Osteocyte (in vitro differentiated cells): ENCODE measurements around the gene PCLO. TPM values are rescaled to one million over a fixed set of nuclear protein-coding genes. Genes with fewer than 3 reads are reported as not detected.

Source experiments
- DNase-seq: peaks from one replicate; pipeline ENCODE4 v3.0.0; 2021; ENCODE audit warnings: mixed read lengths; ENCODE audit not compliant: unreplicated experiment; ENCODE audit errors: extremely low spot score
- H3K27ac Mint-ChIP-seq: one replicate; pipeline ENCODE4 v1.8.0; 2021; ENCODE audit warnings: mild to moderate bottlenecking, mixed read lengths; ENCODE audit not compliant: unreplicated experiment
- H3K27me3 Mint-ChIP-seq: one replicate; pipeline ENCODE4 v1.8.0; 2021; ENCODE audit warnings: mixed read lengths; ENCODE audit not compliant: unreplicated experiment
- H3K36me3 Mint-ChIP-seq: one replicate; pipeline ENCODE4 v1.8.0; 2021; ENCODE audit warnings: mixed read lengths; ENCODE audit not compliant: unreplicated experiment
- H3K4me1 Mint-ChIP-seq: one replicate; pipeline ENCODE4 v1.8.0; 2021; ENCODE audit warnings: mixed read lengths; ENCODE audit not compliant: unreplicated experiment
- H3K4me3 Mint-ChIP-seq: one replicate; pipeline ENCODE4 v1.8.0; 2021; ENCODE audit warnings: mild to moderate bottlenecking, moderate library complexity, mixed read lengths; ENCODE audit not compliant: unreplicated experiment
- H3K9me3 Mint-ChIP-seq: one replicate; pipeline ENCODE4 v1.8.0; 2021; ENCODE audit warnings: mixed read lengths; ENCODE audit not compliant: unreplicated experiment
- total RNA-seq: library from RNA; stranded (reverse); gene quantifications from 2 replicates; pipeline ENCODE4 v1.2.1, GENCODE V29; 2021
- TF ChIP-seq, protein P1 (sequence below): fragments of 200-600 bp; sonication (generic); IDR thresholded peaks from 2 replicates; pipeline ENCODE4 v1.5.0; 2021; ENCODE audit warnings: antibody characterized with exemption, mild to moderate bottlenecking, moderate library complexity

PCLO gene
- total RNA-seq, 1 donor from 2014 or later = 1.4 TPM

DNA sequence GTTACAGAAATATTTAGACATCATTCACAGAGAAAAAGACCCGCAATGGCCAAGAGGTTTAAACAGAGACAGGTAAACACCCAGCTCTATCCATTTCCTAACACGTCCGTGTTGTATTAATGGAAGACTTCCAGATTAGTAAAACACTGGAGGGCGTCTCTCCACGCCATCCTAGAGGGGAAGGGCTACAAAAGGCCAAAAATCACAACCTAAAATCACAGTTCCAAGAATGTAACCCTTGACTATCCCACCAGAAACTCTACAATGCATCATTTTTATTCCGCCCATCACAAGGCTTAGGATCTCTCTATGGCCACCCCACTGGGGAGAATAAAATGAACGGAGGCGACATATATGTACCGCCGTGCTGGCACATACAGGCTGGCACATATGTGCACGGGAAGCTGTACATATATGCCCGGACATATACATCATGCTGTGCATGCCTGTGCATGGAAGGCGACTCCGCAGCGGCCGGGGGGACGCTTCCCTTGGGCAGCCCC, 734 bp downstream of the PCLO start:
- Mint-ChIP-seq H3K36me3 (no peaks in the 10 kb centered on the region), H3K27ac (no peak overlapping the region), H3K4me1 (peaks cover 11% of the 10 kb centered on the region), H3K4me3 (peak overlapping the region; percentile 78), H3K9me3 (no peaks in the 10 kb centered on the region), H3K27me3 (peaks cover 21% of the 10 kb centered on the region)
- no peak for DNase-seq
- TF ChIP-seq, protein P1, sequence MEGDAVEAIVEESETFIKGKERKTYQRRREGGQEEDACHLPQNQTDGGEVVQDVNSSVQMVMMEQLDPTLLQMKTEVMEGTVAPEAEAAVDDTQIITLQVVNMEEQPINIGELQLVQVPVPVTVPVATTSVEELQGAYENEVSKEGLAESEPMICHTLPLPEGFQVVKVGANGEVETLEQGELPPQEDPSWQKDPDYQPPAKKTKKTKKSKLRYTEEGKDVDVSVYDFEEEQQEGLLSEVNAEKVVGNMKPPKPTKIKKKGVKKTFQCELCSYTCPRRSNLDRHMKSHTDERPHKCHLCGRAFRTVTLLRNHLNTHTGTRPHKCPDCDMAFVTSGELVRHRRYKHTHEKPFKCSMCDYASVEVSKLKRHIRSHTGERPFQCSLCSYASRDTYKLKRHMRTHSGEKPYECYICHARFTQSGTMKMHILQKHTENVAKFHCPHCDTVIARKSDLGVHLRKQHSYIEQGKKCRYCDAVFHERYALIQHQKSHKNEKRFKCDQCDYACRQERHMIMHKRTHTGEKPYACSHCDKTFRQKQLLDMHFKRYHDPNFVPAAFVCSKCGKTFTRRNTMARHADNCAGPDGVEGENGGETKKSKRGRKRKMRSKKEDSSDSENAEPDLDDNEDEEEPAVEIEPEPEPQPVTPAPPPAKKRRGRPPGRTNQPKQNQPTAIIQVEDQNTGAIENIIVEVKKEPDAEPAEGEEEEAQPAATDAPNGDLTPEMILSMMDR = no peak

DNA sequence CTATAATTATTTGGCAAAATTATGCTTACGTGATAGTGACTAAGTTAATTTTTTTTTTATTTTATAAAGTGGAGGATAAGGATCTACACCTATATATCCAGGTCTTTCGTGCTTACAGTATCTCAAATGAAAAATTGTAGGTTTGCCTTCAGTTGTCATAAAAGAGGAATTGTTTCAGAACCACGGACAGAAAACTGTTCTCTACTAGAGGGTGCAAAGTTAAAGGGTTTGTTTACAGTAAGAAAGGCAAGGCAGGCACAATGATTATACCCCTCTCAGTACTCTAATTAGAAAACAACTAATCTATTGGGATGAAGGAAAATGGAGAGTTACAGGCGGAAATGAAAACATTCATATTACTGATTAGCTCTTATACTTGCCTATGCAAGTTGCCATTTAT, 1.5 kb downstream of the PCLO start:
- H3K27ac Mint-ChIP-seq = no peak overlapping the region
- TF ChIP-seq, protein P1 = no peak
- no peaks in the 10 kb centered on the region for H3K9me3 Mint-ChIP-seq
- peaks cover 11% of the 10 kb centered on the region for H3K4me1 Mint-ChIP-seq
- no peaks in the 10 kb centered on the region for H3K36me3 Mint-ChIP-seq
- DNase-seq = no peak
- H3K27me3 Mint-ChIP-seq = peaks cover 21% of the 10 kb centered on the region
- H3K4me3 Mint-ChIP-seq = peak overlapping the region; percentile 16

DNA sequence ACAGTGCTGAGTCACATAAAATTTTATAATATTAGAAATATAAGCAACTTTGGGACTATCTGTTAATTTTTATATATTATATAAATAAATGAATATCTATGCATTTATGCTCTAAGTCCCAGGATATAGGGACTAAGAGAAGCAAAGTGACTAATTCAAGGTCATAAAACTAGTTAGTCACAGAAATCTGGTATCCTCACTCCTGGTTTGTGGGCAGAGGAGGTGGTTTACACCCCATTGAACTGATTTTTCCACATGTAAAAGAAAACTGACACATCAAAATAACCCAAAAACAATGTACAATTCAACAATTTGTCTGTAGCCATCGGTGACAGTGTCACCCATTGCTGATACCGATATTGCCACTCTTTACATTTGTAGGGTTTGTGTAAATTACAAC, 3.0 kb downstream of the PCLO start:
- H3K4me1 Mint-ChIP-seq = peaks cover 11% of the 10 kb centered on the region
- H3K36me3 Mint-ChIP-seq = no peaks in the 10 kb centered on the region
- TF ChIP-seq, protein P1 = no peak
- H3K9me3 Mint-ChIP-seq = no peaks in the 10 kb centered on the region
- no peak overlapping the region for H3K27ac Mint-ChIP-seq
- peaks cover 18% of the 10 kb centered on the region for H3K27me3 Mint-ChIP-seq
- no peak overlapping the region for H3K4me3 Mint-ChIP-seq
- no peak for DNase-seq

DNA sequence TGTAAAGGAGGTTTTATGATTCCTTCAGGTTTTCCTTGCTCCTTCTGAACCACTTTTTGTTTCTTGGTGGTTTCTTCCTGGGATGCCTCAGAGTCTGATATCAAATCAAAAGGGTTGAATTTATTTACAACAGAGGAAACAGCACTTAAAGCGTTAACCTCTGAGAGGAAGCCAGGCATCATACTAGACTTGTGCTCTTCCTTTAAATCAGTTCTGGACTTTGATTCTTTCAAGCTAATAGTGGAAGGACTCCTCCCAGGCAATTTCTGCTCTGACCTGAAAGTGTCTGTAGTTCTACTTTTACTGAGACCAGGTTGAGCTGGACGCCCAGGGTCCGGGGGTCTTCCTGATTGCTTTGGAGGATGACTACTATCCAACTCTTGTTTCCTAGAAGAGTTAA, 6.7 kb downstream of the PCLO start:
- Mint-ChIP-seq H3K27ac (no peak overlapping the region), H3K9me3 (no peaks in the 10 kb centered on the region), H3K4me3 (no peak overlapping the region), H3K36me3 (no peaks in the 10 kb centered on the region), H3K27me3 (peaks cover 10% of the 10 kb centered on the region), H3K4me1 (no peaks in the 10 kb centered on the region)
- TF ChIP-seq, protein P1 = no peak
- no peak for DNase-seq

DNA sequence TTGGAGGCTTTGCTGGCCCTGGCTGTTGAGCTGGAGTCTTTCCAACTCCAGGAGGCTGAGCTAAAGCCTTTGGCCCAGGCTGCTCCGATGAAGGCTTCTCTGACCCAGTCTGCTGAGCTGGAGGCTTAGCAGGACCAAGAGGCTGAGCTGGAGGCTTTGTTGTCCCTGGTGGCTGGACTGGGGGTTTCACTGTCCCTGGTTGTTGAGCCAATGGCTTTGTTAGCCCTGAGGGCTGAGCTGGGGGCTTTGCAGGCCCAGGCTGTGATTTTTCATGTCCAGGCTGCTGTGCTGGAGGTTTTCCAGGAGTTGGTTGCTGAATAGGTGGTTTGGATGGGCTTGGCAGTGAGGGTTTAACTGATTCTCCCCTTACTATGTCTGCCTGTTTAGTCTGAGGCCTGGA, 7.3 kb downstream of the PCLO start:
- TF ChIP-seq, protein P1 = no peak
- Mint-ChIP-seq H3K4me3 (no peak overlapping the region), H3K4me1 (no peaks in the 10 kb centered on the region), H3K9me3 (no peaks in the 10 kb centered on the region), H3K27me3 (peaks cover 10% of the 10 kb centered on the region), H3K36me3 (no peaks in the 10 kb centered on the region), H3K27ac (no peak overlapping the region)
- no peak for DNase-seq
